ENCODE results near the gene ZBTB3.

DNA sequence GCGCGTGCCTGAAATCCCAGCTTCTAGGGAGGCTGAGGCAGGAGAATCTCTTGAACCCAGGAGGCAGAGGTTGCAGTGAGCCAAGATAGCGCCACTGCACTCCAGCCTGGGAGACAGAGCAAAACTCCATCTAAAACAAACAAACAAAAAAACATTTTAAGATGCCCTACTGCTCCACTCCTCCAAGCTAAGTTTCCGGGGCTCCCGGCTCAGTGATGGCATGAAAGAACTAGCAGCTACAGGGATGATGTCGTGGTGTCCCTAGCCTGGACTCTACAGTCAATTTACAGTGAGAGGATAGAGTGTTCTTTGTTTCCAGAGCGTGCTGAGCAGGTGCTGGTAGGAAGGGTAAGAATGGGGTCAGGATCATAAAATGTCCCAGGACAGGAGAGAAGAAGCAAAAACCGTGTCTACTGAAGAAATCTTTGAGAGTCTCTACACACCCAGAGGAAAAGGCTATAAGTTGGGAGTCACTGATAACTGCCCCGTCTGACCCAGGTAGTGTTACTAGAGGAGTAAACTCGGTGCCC, 1.2 kb upstream of the ZBTB3 start:
- TF ChIP-seq, protein P1, sequence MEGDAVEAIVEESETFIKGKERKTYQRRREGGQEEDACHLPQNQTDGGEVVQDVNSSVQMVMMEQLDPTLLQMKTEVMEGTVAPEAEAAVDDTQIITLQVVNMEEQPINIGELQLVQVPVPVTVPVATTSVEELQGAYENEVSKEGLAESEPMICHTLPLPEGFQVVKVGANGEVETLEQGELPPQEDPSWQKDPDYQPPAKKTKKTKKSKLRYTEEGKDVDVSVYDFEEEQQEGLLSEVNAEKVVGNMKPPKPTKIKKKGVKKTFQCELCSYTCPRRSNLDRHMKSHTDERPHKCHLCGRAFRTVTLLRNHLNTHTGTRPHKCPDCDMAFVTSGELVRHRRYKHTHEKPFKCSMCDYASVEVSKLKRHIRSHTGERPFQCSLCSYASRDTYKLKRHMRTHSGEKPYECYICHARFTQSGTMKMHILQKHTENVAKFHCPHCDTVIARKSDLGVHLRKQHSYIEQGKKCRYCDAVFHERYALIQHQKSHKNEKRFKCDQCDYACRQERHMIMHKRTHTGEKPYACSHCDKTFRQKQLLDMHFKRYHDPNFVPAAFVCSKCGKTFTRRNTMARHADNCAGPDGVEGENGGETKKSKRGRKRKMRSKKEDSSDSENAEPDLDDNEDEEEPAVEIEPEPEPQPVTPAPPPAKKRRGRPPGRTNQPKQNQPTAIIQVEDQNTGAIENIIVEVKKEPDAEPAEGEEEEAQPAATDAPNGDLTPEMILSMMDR (conservative IDR thresholded peaks at IDR 0.05; ENCODE audit: low read depth, low read length), result no peak
- no peak for TF ChIP-seq EZH2 (IDR thresholded peaks at IDR 0.05; ENCODE audit: borderline replicate concordance, low read depth, low read length, poor library complexity, severe bottlenecking)

All from A673 (cell line).